ENCODE data around the gene SPATA6L.

- TF ChIP-seq YY1 (IDR thresholded peaks at IDR 0.05; ENCODE audit: extremely low read depth, insufficient replicate concordance, low read depth, low read length) (no peak), ZFX (IDR thresholded peaks at IDR 0.05) (no peak), CTCF (IDR thresholded peaks at IDR 0.05 in 2 of 3, conservative IDR thresholded peaks at IDR 0.05 in 1 of 3; ENCODE audit: borderline replicate concordance in 1 of 3, insufficient read depth in 1 of 3, low read depth in 2 of 3, low read length in 2 of 3) (no peak), ZNF274 (IDR thresholded peaks at IDR 0.05; ENCODE audit: low read depth, low read length) (no peak), RAD21 (IDR thresholded peaks at IDR 0.05; ENCODE audit: low read depth) (no peak), CEBPB (IDR thresholded peaks at IDR 0.05; ENCODE audit: low read depth) (no peak), POLR2A (IDR thresholded peaks at IDR 0.05; ENCODE audit: borderline replicate concordance, extremely low read depth, insufficient read depth, insufficient read length) (no peak), EZH2 (IDR thresholded peaks at IDR 0.05) (no peak), JUND (IDR thresholded peaks at IDR 0.05) (no peak), EZH2phosphoT487 (IDR thresholded peaks at IDR 0.05; ENCODE audit: borderline replicate concordance) (no peak), REST (IDR thresholded peaks at IDR 0.05; ENCODE audit: low read depth) (no peak)
Measured at GRCh38 chr9:4579001-4579400, 87.3 kb downstream of the SPATA6L start.

Measured in HCT116 (cell line).